Loucy (cell line): ENCODE measurements around the gene FLT3.
"Not testable (repeated sequence)": the region's sequence is repeated elsewhere in the genome, so short reads cannot be mapped to it uniquely, and the experiment has no call there.

Experiments used
- CTCF ChIP-seq: fragments of 200-600 bp; sonication (generic); conservative IDR thresholded peaks from 2 replicates; pipeline ENCODE4 v1.5.1; 2014; ENCODE audit warnings: mild to moderate bottlenecking, antibody characterized with exemption, low read length
- EZH2phosphoT487 ChIP-seq: fragments of 200-600 bp; IDR thresholded peaks from 2 replicates; pipeline ENCODE4 v1.6.1; 2018; ENCODE audit warnings: antibody characterized with exemption, mild to moderate bottlenecking, moderate library complexity, borderline replicate concordance

DNA sequence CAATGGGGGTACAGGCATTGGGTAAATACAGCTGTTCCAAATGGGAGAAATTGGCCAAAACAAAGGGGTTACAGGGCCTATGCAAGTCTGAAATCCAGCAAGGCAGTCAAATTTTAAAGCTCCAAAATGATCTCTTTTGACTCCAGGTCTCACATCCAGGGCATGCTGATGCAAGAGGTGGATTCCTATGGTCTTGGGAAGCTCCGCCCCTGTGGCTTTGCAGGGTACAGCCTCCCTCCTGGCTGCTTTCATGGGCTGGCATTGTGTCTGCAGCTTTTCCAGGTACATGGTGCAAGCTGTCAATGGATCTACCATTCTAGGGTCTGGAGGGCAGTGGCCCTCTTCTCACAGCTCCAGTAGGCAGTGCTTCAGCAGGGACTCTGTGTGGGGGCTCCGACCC, 22.6 kb downstream of the FLT3 start:
- not testable (repeated sequence) for TF ChIP-seq CTCF, EZH2phosphoT487
